A549 treated with Mapracorat at 1 μM for 4 hours (cell line): Measurements from ENCODE around the gene ELMOD2. TPM values are rescaled to one million over a fixed set of nuclear protein-coding genes. Genes with fewer than 3 reads are reported as not detected.

Experiments
- total RNA-seq: library from RNA; stranded (reverse); fragments of 200-300 nt; extraction: Qiagen RNA extraction; gene quantifications from 5 replicates; pipeline ENCODE4 v1.2.3, GENCODE V29; 2022

ELMOD2 gene, protein sequence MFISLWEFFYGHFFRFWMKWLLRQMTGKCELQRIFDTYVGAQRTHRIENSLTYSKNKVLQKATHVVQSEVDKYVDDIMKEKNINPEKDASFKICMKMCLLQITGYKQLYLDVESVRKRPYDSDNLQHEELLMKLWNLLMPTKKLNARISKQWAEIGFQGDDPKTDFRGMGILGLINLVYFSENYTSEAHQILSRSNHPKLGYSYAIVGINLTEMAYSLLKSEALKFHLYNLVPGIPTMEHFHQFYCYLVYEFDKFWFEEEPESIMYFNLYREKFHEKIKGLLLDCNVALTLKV
- total RNA-seq = 10.1 to 11.3 TPM (median 10.7 TPM) in 5 replicates

DNA sequence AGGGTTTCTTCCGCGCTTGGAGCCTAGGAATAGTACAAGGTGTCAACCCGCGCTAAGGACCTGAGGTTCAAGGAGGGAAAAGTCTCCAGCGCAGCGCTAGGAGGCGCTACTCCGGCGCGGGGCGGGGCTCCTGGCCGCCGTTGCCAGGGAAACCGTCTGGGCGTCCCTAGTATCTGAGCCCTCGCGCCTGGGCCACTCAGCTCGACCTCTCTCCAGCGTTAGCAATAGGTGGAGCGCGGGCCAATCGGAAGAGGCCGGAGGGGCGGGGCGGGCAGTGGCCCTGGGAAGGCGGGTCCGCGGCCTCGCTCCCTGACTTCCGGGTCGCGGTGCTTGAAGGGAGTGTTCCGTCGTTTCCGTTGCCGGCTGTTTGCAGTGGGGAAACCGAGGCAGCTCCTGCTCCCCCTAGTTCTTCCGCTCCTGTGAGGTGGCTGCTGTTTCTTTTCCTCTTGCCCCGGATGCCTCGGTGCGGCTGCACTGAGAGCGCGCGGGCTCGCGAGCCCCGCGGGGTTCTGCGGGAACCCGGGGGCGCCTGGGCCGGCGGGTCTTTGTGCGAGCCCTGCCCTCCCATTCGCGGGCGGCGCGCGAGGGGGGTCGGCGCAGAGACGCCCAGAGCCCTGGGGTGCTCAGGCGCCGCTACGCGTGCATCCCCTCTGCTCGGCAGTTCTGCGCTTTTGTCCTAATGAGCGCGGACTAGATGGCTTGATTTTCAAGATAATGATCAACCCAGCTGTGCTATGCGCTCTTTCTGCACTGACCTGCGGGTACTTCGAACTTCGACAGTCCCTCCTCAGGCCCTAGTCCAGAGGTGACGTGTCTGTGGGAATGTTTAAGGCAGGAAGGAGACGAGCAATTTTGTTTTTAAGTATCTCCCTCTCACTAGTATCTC, at the start of gene ELMOD2:
Gene ELMOD2 (plus strand): TSS at position 312 of the 886 bp plus-strand sequence. CDS start 1,261 bp downstream, outside the sequence.

DNA sequence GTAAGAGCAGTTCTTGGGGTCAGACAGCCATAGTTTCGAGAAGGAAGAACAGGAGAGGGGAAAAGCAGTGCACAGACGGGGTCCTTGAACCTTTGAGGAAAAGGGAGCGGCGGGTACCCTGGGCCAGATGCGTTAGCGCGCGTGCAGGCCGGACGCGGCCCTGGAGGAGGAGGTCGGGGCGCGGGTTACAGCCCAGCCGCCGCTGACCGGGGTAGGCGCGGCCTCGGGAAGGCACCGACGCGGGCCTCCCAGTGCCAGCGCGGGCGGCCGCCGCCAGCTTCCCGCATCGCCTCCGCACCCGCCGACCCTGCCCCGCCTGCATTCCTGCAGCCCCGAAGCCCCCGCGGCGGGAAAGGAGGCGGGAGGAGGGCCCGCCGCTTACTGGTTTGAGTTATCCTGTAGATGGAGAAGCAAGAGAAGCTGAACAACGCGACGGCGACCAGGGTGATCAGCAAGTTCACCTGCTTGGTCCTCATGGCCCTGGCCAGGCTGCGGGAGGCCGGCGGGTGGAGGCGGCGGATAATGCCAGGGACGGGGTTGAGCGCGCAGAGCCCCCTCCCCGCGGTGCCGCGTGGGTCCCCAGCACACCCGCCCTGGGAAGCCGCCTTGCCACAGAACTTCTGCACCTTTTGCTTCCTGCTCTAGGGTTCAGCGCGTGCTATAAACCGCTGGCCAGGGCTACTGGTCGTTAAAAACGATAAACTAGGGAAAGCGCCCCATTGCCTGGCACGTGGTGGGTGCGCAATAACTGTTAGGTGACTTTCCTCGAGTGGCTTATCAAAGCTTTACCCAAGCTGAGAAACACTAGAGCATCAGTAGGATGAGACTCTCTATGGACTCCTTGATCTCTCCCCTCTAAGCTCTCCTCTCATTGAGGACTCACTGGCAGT, 26.0 kb upstream of the ELMOD2 start, which contains the start of gene MGAT4D:
Gene MGAT4D (minus strand): TSS at position 547 of the 890 bp plus-strand sequence. CDS start 71 bp downstream, at position 476.

DNA sequence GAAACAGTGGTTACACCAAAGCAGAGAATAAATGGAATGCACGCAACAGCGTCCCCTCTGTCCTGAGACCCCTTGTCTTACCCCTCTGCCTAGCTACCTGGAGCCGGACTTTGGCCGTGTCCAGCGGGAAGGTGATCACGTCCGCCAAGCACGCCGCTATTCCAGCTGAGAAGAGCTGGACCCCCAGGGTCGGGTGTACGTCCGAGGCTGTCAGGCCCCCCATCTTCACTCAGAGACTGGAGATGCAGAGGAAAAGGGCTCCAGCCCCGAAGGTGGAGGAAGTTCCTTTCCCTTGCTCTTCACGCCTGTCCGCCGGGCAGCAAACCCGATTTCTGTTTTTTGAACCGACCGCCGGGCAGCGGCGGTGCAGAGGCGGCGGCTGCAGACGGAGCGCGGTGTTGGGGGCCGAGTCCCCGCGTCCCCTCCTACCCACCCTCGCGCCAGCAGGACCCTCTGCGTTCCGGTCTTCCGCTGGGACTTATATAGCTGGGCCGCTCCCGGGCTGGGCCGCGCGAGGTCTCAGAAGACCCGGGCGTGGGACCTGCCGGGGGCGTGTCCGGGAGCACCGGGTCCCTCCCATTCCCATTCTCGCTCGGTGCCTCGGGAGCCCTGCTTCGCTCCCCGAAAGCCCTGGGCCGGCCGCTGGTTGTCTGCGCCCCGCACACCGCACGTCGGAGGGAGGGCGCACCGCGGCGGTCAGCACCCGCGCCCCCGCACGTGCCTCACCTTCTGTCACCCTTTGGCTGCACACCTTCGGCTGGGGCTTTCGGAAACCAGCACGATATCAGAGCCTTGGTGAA, 44.7 kb downstream of the ELMOD2 start, which contains the start of gene UCP1:
Gene UCP1 (minus strand): TSS at position 455 of the 800 bp plus-strand sequence. CDS start 232 bp downstream, at position 223.

Other genes with a start within 250 kb of the ELMOD2 start
- 24.1 to 32.2 TPM (median 28.4 TPM) in 5 replicates for gene SCOC, start 150.5 kb upstream of the ELMOD2 start, total RNA-seq
- 4.5 to 5.5 TPM (median 5.3 TPM) in 5 replicates for gene CLGN, start 96.5 kb upstream of the ELMOD2 start, total RNA-seq
- gene MGAT4D, start 25.9 kb upstream of the ELMOD2 start, total RNA-seq = not detected in 5 replicates
- gene UCP1, start 44.8 kb downstream of the ELMOD2 start, total RNA-seq = not detected in 5 replicates
- gene TBC1D9, start 232.2 kb downstream of the ELMOD2 start, total RNA-seq = 5.5 to 7.1 TPM (median 6.6 TPM) in 5 replicates